B cell (primary cell): ENCODE results near the gene RSBN1L. TPM values are rescaled to one million over a fixed set of nuclear protein-coding genes. Genes with fewer than 3 reads are reported as not detected.

Source experiments
- ATAC-seq: fragments of 200-7000 bp; cut with Tn5 transposase; one replicate; pipeline ENCODE4 v1.10.0; 2021; ENCODE audit warnings: low read depth, mild to moderate bottlenecking, moderate number of reproducible peaks, moderate library complexity
- CTCF ChIA-PET: fragments of 350-600 bp; sonication (Branson Sonifier 250); formaldehyde crosslinking; loops from one replicate; lab custom pipeline; 2021; ENCODE audit warnings: antibody characterized with exemption, inconsistent platforms; lab: Charles Lee
- POLR2A ChIA-PET: fragments of 350-600 bp; sonication (Branson Sonifier 250); formaldehyde crosslinking; loops from one replicate; lab custom pipeline; 2021; ENCODE audit warnings: antibody characterized with exemption; lab: Charles Lee
- DNase-seq: peaks from one replicate; pipeline ENCODE4 v3.0.0; 2013
- H2AFZ ChIP-seq: 2 replicates; pipeline ENCODE4 v1.6.1; 2012; ENCODE audit warnings: mild to moderate bottlenecking, low read depth, low read length; ENCODE audit not compliant: insufficient read depth, poor library complexity, severe bottlenecking
- H3K27ac ChIP-seq, 2 donors: 1 replicate in 1 of 2; 2 replicates in 1 of 2; pipeline ENCODE4 v1.5.1; 2012 to 2013; ENCODE audit warnings: low read length in 2 of 2, mild to moderate bottlenecking in 2 of 2, moderate library complexity in 1 of 2
- H3K27me3 ChIP-seq, 4 experiments: fragments of 200-600 bp in 1 of 4; sonication (generic) in 1 of 4; replicated peaks in 1 of 4; 1 replicate in 2 of 4; 2 replicates in 2 of 4; pipeline versions ENCODE4 v1.6.1 to v1.7.0; 2013 to 2016; ENCODE audit warnings: low read length in 3 of 4, mild to moderate bottlenecking in 2 of 4, mixed read lengths in 1 of 4, moderate library complexity in 1 of 4; ENCODE audit not compliant: insufficient read depth in 4 of 4, control insufficient read depth in 3 of 4; ENCODE audit errors: control extremely low read depth in 1 of 4
- H3K36me3 ChIP-seq, 2 experiments: replicated peaks in 1 of 2; 1 replicate in 1 of 2; 2 replicates in 1 of 2; pipeline versions ENCODE4 v1.6.1 to v1.7.1; 2013; ENCODE audit warnings: low read length in 1 of 2; ENCODE audit not compliant: insufficient read depth in 2 of 2, control insufficient read depth in 1 of 2; ENCODE audit errors: control extremely low read depth in 1 of 2, extremely low read depth in 1 of 2
- H3K4me1 ChIP-seq, 2 donors: fragments of 200-600 bp in 1 of 2; sonication (generic) in 1 of 2; 1 replicate in 1 of 2; 2 replicates in 1 of 2; pipeline versions ENCODE4 v1.5.1 to v1.6.1; 2013 to 2017; ENCODE audit warnings: low read length in 2 of 2; ENCODE audit not compliant: control insufficient read depth in 2 of 2, insufficient read depth in 2 of 2
- H3K4me2 ChIP-seq: replicated peaks from 2 replicates; pipeline ENCODE3; 2012; ENCODE audit warnings: mild to moderate bottlenecking, low read depth, low read length; ENCODE audit not compliant: poor library complexity, severe bottlenecking
- H3K4me3 ChIP-seq, 5 experiments: fragments of 200-600 bp in 1 of 5; sonication (generic) in 1 of 5; 1 replicate in 3 of 5; 2 replicates in 2 of 5; pipeline versions ENCODE4 v1.5.1 to v1.7.0; 2011 to 2016; ENCODE audit warnings: low read length in 4 of 5, mild to moderate bottlenecking in 4 of 5, low read depth in 2 of 5, control low read depth in 1 of 5, moderate library complexity in 1 of 5; ENCODE audit not compliant: insufficient read depth in 1 of 5; ENCODE audit errors: control extremely low read depth in 1 of 5, extremely low read depth in 1 of 5
- H3K79me2 ChIP-seq: fragments of 200-600 bp; sonication (generic); one replicate; pipeline ENCODE4 v1.6.0; 2016; ENCODE audit warnings: low read length; ENCODE audit not compliant: control insufficient read depth, insufficient read depth
- H3K9ac ChIP-seq: fragments of 200-600 bp; sonication (generic); 2 replicates; pipeline ENCODE4 v1.6.1; 2017; ENCODE audit warnings: mild to moderate bottlenecking, low read length, moderate library complexity
- H3K9me3 ChIP-seq, 3 donors: one replicate each; pipeline versions ENCODE4 v1.6.1 to v1.7.1; 2013; ENCODE audit warnings: low read length in 2 of 3; ENCODE audit not compliant: control insufficient read depth in 2 of 3, insufficient read depth in 1 of 3; ENCODE audit errors: control extremely low read depth in 1 of 3
- H4K20me1 ChIP-seq: 2 replicates; pipeline ENCODE4 v1.6.0; 2012; ENCODE audit warnings: mild to moderate bottlenecking, low read length; ENCODE audit not compliant: insufficient read depth, control insufficient read depth, poor library complexity, severe bottlenecking
- H3K27ac Mint-ChIP-seq: one replicate; pipeline ENCODE4 v1.8.0; 2021; ENCODE audit warnings: mixed read lengths
- H3K27me3 Mint-ChIP-seq: one replicate; pipeline ENCODE4 v1.8.0; 2021; ENCODE audit warnings: mixed read lengths
- H3K4me1 Mint-ChIP-seq: one replicate; pipeline ENCODE4 v1.8.0; 2021; ENCODE audit warnings: mixed read lengths
- H3K4me3 Mint-ChIP-seq: one replicate; pipeline ENCODE4 v1.8.0; 2021; ENCODE audit warnings: mixed read lengths
- H3K9me3 Mint-ChIP-seq: one replicate; pipeline ENCODE4 v1.8.0; 2022; ENCODE audit warnings: mixed read lengths; ENCODE audit not compliant: insufficient read depth
- CTCF ChIP-seq: fragments of 200-600 bp; IDR thresholded peaks from one replicate; pipeline ENCODE4 v1.8.0; 2022; ENCODE audit warnings: antibody characterized with exemption, mild to moderate bottlenecking
- EZH2 ChIP-seq: IDR thresholded peaks from 2 replicates; pipeline ENCODE4 v1.6.1; 2012; ENCODE audit warnings: borderline replicate concordance, low read depth, mild to moderate bottlenecking, moderate library complexity, low read length; ENCODE audit not compliant: insufficient read depth, poor library complexity, severe bottlenecking
- WGBS: methylation state at CpG from one replicate; pipeline ENCODE4 v1.1.5; 2013; ENCODE audit warnings: missing lambda C conversion rate; ENCODE audit not compliant: insufficient coverage; 5-methylcytosine and 5-hydroxymethylcytosine counted together
- intact Hi-C: fragments of 100-400 bp; cut with micrococcal nuclease; formaldehyde crosslinking; loops from one replicate; pipeline ENCODE4 v1.10.0; 2022
- polyA plus RNA-seq: library from polyadenylated mRNA; depleted of rRNA; stranded (reverse); fragments of >200 nt; gene quantifications from 2 replicates; pipeline ENCODE4 v1.2.3, GENCODE V29; 2012
- total RNA-seq, 2 donors: library from RNA; stranded (reverse); fragments of 120-200 nt in 1 of 2; gene quantifications; 1 replicate in 1 of 2; 2 replicates in 1 of 2; pipeline versions ENCODE4 v1.2.3 to v1.2.4, GENCODE V29; 2013 to 2022

The RSBN1L gene
- total and polyA plus RNA-seq, 2 donors (not counting 1 experiment from before 2014, with no cell fraction given): 17.0 to 47.0 TPM

DNA sequence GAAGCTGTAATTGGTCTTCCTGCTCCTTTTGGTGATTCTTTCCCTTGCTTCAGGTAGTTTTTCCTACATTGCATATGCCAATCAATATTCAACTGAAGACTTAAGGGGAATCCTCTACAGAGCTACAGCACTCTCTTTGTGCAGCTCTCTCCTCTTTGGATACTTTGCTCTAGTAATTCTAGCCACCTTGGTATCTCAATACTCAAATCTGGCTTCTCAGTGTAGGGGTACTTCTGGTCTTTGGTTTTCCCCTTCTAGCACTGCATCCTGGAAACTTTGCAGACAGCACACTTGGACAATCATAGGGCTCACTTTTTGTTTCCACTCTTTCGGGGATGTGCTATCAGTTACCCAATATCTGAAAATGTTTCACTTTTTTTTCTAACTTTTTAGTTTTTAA is 112.3 kb downstream of the RSBN1L start:
- H3K4me3 ChIP-seq: no peak overlapping the region
- no peak overlapping the region for H2AFZ ChIP-seq
- peaks cover 11 to 25% of the 10 kb centered on the region in 2 donors for H3K4me1 ChIP-seq
- no peaks in the 10 kb centered on the region for H3K27me3 ChIP-seq
- H3K27me3 Mint-ChIP-seq: no peaks in the 10 kb centered on the region
- ChIA-PET CTCF (no interaction called here), POLR2A (no interaction called here)
- TF ChIP-seq EZH2 (no peak), CTCF (no peak)
- no CpG with 5 or more reads among the region's 1 CpG for WGBS
- peaks cover 9% of the 10 kb centered on the region for H4K20me1 ChIP-seq
- H3K9me3 Mint-ChIP-seq: peaks cover 15% of the 10 kb centered on the region
- H3K9ac ChIP-seq: no peak overlapping the region
- peaks cover 10 to 28% (median 10%) of the 10 kb centered on the region in 3 donors for H3K9me3 ChIP-seq
- peaks cover 100% of the 10 kb centered on the region for H3K79me2 ChIP-seq
- H3K4me1 Mint-ChIP-seq: peaks cover 54% of the 10 kb centered on the region
- intact Hi-C loops: no loop called here
- no peak for DNase-seq
- peak overlapping the region; percentile 28 for H3K27ac Mint-ChIP-seq
- H3K4me2 ChIP-seq: no peak overlapping the region
- H3K4me3 Mint-ChIP-seq: no peak overlapping the region
- no peak for ATAC-seq
- H3K36me3 ChIP-seq: no peaks in the 10 kb centered on the region
- no peak overlapping the region for H3K27ac ChIP-seq

GRCh38 chr7:77811516-77812289 is 115.4 kb downstream of the RSBN1L start:
- Histone ChIP-seq H3K27ac (no peak overlapping the region), H3K4me1 (peaks cover 13 to 14% of the 10 kb centered on the region in 2 donors), H3K36me3 (peaks cover 0 to 6% of the 10 kb centered on the region in 2 experiments), H3K9me3 (peaks cover 10 to 20% (median 15%) of the 10 kb centered on the region in 3 donors), H2AFZ (no peak overlapping the region), H3K27me3 (no peaks in the 10 kb centered on the region), H3K4me3 (no peak overlapping the region), H3K79me2 (peaks cover 99% of the 10 kb centered on the region), H4K20me1 (peaks cover 14% of the 10 kb centered on the region), H3K9ac (no peak overlapping the region), H3K4me2 (no peak overlapping the region)
- Mint-ChIP-seq H3K4me1 (peaks cover 47% of the 10 kb centered on the region), H3K27me3 (no peaks in the 10 kb centered on the region), H3K9me3 (peaks cover 9% of the 10 kb centered on the region), H3K4me3 (no peak overlapping the region), H3K27ac (peak overlapping the region; percentile 39)
- ChIA-PET POLR2A (interaction anchor here (0.7 kb wide), 1 partner anchor 48 kb away, joined by 3 read pairs; no protein-coding TSS in a partner anchor), CTCF (interaction anchor here (1.1 to 1.4 kb wide), 3 partner anchors 21 to 54 kb away, joined by 3 read pairs; no protein-coding TSS in a partner anchor)
- WGBS: no CpG with 5 or more reads among the region's 2 CpGs
- TF ChIP-seq CTCF (no peak), EZH2 (no peak)
- DNase-seq (no peak), ATAC-seq (no peak)
- intact Hi-C loops: no loop called here
